ENCODE data around the gene RAI14.
"Not testable (repeated sequence)": the region's sequence is repeated elsewhere in the genome, so short reads cannot be mapped to it uniquely, and the experiment has no call there.

Gene RAI14

GRCh38 chr5:34724741-34725140 is 68.6 kb downstream of the RAI14 start:
- no peak for DNase-seq (ENCODE audit: low read depth in 1 of 2, low spot score in 1 of 2)

GRCh38 chr5:34727166-34727749 is 71.1 kb downstream of the RAI14 start:
- not testable (repeated sequence) for DNase-seq (ENCODE audit: low read depth in 1 of 2, low spot score in 1 of 2)

- no peak for DNase-seq (ENCODE audit: low read depth in 1 of 2, low spot score in 1 of 2)
Observed at GRCh38 chr5:34728236-34728635, 72.1 kb downstream of the RAI14 start.

GRCh38 chr5:34731435-34732232 is 75.5 kb downstream of the RAI14 start:
- no peak for DNase-seq (ENCODE audit: low read depth in 1 of 2, low spot score in 1 of 2)

- DNase-seq (ENCODE audit: low read depth in 1 of 2, low spot score in 1 of 2) = no peak
Observed at GRCh38 chr5:34734326-34734725, 78.2 kb downstream of the RAI14 start.

GRCh38 chr5:34735491-34736426 is 79.6 kb downstream of the RAI14 start:
- no peak for DNase-seq (ENCODE audit: low read depth in 1 of 2, low spot score in 1 of 2)

- DNase-seq (ENCODE audit: low read depth in 1 of 2, low spot score in 1 of 2) = no peak
Observed at GRCh38 chr5:34736445-34737115, 80.5 kb downstream of the RAI14 start.

- DNase-seq (ENCODE audit: low read depth in 1 of 2, low spot score in 1 of 2) = no peak
Observed at GRCh38 chr5:34737731-34738130, 81.6 kb downstream of the RAI14 start.

GRCh38 chr5:34738381-34738780 is 82.3 kb downstream of the RAI14 start:
- DNase-seq (ENCODE audit: low read depth in 1 of 2, low spot score in 1 of 2) = no peak

GRCh38 chr5:34740389-34740806 is 84.3 kb downstream of the RAI14 start:
- DNase-seq (ENCODE audit: low read depth in 1 of 2, low spot score in 1 of 2) = no peak

- no peak for DNase-seq (ENCODE audit: low read depth in 1 of 2, low spot score in 1 of 2)
Observed at GRCh38 chr5:34742061-34742460, 85.9 kb downstream of the RAI14 start.

GRCh38 chr5:34743878-34744277 is 87.8 kb downstream of the RAI14 start:
- DNase-seq (ENCODE audit: low read depth in 1 of 2, low spot score in 1 of 2) = no peak

GRCh38 chr5:34748431-34748830 is 92.3 kb downstream of the RAI14 start:
- no peak for DNase-seq (ENCODE audit: low read depth in 1 of 2, low spot score in 1 of 2)

- DNase-seq (ENCODE audit: low read depth in 1 of 2, low spot score in 1 of 2) = no peak
Observed at GRCh38 chr5:34749431-34749873, 93.3 kb downstream of the RAI14 start.

GRCh38 chr5:34750206-34750605 is 94.1 kb downstream of the RAI14 start:
- DNase-seq (ENCODE audit: low read depth in 1 of 2, low spot score in 1 of 2) = no peak

- no peak for DNase-seq (ENCODE audit: low read depth in 1 of 2, low spot score in 1 of 2)
Observed at GRCh38 chr5:34751807-34752736, 95.9 kb downstream of the RAI14 start.

GRCh38 chr5:34753236-34753635 is 97.1 kb downstream of the RAI14 start:
- not testable (repeated sequence) for DNase-seq (ENCODE audit: low read depth in 1 of 2, low spot score in 1 of 2)

GRCh38 chr5:34755926-34756325 is 99.8 kb downstream of the RAI14 start:
- no peak for DNase-seq (ENCODE audit: low read depth in 1 of 2, low spot score in 1 of 2)

GRCh38 chr5:34756781-34757624 is 100.9 kb downstream of the RAI14 start:
- DNase-seq (ENCODE audit: low read depth in 1 of 2, low spot score in 1 of 2) = no peak
